ENCODE measurements around the gene DHX34.

DNA sequence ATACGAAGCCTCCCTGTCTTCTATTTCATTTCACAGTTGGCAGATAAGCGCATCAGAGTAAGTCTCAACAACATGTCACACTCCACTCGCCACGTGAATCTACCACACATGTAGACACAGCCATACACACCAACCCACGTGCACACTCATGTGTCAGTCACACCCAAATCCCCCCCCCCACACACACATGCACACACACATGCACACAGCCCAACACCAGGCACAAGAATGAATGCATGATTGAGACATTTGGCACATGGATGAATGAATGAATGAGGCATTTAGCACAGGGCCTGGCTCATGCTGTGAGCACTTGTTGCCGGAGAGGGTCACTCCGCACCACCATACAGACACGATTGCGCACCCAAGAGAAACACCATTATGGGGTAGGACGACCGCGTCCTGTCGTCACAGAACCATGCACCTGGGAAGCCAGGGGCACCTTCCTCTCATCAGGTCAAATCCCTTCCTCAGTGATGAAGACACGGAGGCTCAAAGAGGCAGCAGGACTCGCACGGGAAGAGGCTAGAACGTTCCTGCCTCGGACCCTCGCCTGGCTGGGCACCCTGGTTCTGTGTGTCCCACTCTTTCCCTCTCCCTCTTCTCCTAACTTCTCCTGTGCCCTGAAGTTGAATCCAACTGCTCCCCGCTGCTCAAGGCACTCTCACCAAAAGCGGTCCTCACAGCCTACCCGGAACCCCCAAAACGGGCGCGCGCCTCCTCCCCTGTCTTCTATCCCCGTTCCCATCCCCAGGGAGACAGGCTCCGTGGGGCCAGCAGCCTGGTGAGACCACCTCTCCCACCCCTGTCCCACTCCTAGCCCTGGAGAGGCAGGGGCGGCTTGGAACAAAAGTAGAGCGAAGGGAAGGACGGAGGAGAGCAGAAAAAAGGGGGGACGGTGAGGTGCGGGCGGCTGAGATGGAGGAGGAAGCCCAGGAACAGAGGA, 68.9 kb downstream of the DHX34 start:
- TF ChIP-seq TCF12 (IDR thresholded peaks at IDR 0.05), result no peak
- TF ChIP-seq RFX5 (IDR thresholded peaks at IDR 0.05; ENCODE audit: low read length), result no peak
- TF ChIP-seq POLR2AphosphoS5 (IDR thresholded peaks at IDR 0.05; ENCODE audit: low read depth, low read length), result no peak
- TF ChIP-seq, protein P1, sequence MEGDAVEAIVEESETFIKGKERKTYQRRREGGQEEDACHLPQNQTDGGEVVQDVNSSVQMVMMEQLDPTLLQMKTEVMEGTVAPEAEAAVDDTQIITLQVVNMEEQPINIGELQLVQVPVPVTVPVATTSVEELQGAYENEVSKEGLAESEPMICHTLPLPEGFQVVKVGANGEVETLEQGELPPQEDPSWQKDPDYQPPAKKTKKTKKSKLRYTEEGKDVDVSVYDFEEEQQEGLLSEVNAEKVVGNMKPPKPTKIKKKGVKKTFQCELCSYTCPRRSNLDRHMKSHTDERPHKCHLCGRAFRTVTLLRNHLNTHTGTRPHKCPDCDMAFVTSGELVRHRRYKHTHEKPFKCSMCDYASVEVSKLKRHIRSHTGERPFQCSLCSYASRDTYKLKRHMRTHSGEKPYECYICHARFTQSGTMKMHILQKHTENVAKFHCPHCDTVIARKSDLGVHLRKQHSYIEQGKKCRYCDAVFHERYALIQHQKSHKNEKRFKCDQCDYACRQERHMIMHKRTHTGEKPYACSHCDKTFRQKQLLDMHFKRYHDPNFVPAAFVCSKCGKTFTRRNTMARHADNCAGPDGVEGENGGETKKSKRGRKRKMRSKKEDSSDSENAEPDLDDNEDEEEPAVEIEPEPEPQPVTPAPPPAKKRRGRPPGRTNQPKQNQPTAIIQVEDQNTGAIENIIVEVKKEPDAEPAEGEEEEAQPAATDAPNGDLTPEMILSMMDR (IDR thresholded peaks at IDR 0.05), result no peak
- TF ChIP-seq GATA2 (CRISPR knock-in tag; IDR thresholded peaks at IDR 0.05), result no peak
